Fibroblast of gingiva (primary cell): ENCODE results near the gene EIF4A3.
"Not testable (repeated sequence)": the region's sequence is repeated elsewhere in the genome, so short reads cannot be mapped to it uniquely, and the experiment has no call there.

Experiments used
- DNase-seq: peaks from one replicate; pipeline ENCODE4 v3.0.0-alpha.2; 2011; ENCODE audit warnings: low read depth

The EIF4A3 gene

GRCh38 chr17:80099291-80100034, 47.5 kb downstream of the EIF4A3 start:
- DNase-seq, result no peak

GRCh38 chr17:80097844-80098691, 48.9 kb downstream of the EIF4A3 start:
- no peak for DNase-seq

GRCh38 chr17:80097127-80097621, 49.8 kb downstream of the EIF4A3 start:
- no peak for DNase-seq

GRCh38 chr17:80096561-80097021, 50.3 kb downstream of the EIF4A3 start:
- no peak for DNase-seq

- no peak for DNase-seq
Measured at GRCh38 chr17:80095844-80096475, 51.0 kb downstream of the EIF4A3 start.

GRCh38 chr17:80095038-80095843, 51.7 kb downstream of the EIF4A3 start:
- no peak for DNase-seq

- peak; percentile 14 for DNase-seq
Measured at GRCh38 chr17:80092959-80093358, 54.0 kb downstream of the EIF4A3 start.

- no peak for DNase-seq
Measured at GRCh38 chr17:80091376-80091775, 55.6 kb downstream of the EIF4A3 start.

GRCh38 chr17:80090164-80090563, 56.8 kb downstream of the EIF4A3 start:
- DNase-seq, result not testable (repeated sequence)

GRCh38 chr17:80089762-80090161, 57.2 kb downstream of the EIF4A3 start:
- no peak for DNase-seq

GRCh38 chr17:80087346-80088265, 59.3 kb downstream of the EIF4A3 start:
- no peak for DNase-seq

GRCh38 chr17:80086616-80087015, 60.3 kb downstream of the EIF4A3 start:
- no peak for DNase-seq

GRCh38 chr17:80086081-80086480, 60.8 kb downstream of the EIF4A3 start:
- DNase-seq, result no peak

GRCh38 chr17:80084773-80085172, 62.2 kb downstream of the EIF4A3 start:
- DNase-seq, result no peak
